Pancreas (tissue), 10 donors: Measurements from ENCODE around the gene VPS51. TPM values are rescaled to one million over a fixed set of nuclear protein-coding genes. Genes with fewer than 3 reads are reported as not detected.
A peak's percentile ranks its signal among the peaks of the same experiment; 100 is the strongest.

Experiments
- ATAC-seq, 4 donors: fragments of 200-7000 bp; cut with Tn5 transposase; one replicate each; pipeline versions ENCODE4 v1.8.0 to v1.9.1; 2020; ENCODE audit warnings: mild to moderate bottlenecking in 4 of 4, moderate library complexity in 4 of 4
- DNase-seq, 6 donors: peaks; one replicate each; pipeline ENCODE4 v3.0.0-alpha.2; 2020
- FAIRE-seq: peaks from 2 replicates; lab custom pipeline; 2012; peaks lifted over from hg19 to GRCh38; lab: Jason Lieb, UNC
- H3K27ac ChIP-seq, 4 donors: fragments of 200-600 bp; sonication (generic); 1 replicate in 3 of 4; 2 replicates in 1 of 4; pipeline versions ENCODE4 v1.5.0 to v1.8.0; 2020
- H3K27me3 ChIP-seq, 4 donors: fragments of 200-600 bp; one replicate each; pipeline ENCODE4 v1.8.0; 2021
- H3K36me3 ChIP-seq, 3 donors: fragments of 200-600 bp; sonication (generic) in 1 of 3; one replicate each; pipeline versions ENCODE4 v1.5.0 to v1.8.0; 2020 to 2021
- H3K4me1 ChIP-seq, 3 donors: fragments of 200-600 bp; one replicate each; pipeline ENCODE4 v1.8.0; 2021
- H3K4me3 ChIP-seq, 4 donors: fragments of 200-600 bp; sonication (generic) in 2 of 4; one replicate each; pipeline versions ENCODE4 v1.5.0 to v1.8.0; 2020 to 2021
- H3K9me3 ChIP-seq, 4 donors: fragments of 200-600 bp; one replicate each; pipeline ENCODE4 v1.8.0; 2021
- WGBS, 2 donors: extraction: QIAGEN DNeasy Blood & Tissue Kit; methylation state at CpG; one replicate each; pipeline ENCODE4 v1.1.7; 2013; 5-methylcytosine and 5-hydroxymethylcytosine counted together
- intact Hi-C, 3 donors: fragments of 100-400 bp; cut with DNase I; formaldehyde crosslinking; loops; one replicate each; pipeline versions ENCODE4 v1.11.1 to v1.14.2; 2022
- polyA plus RNA-seq, 2 donors: library from polyadenylated mRNA; stranded (reverse); fragments of 200-250 nt; gene quantifications; one replicate each; pipeline ENCODE4 v1.2.3, GENCODE V29; 2013
- total RNA-seq, 6 donors: library from RNA; stranded (reverse); fragmentation: NEBNext Ultra II Directional in 4 of 6; extraction: Animal tissue kit (Norgen Biotek cat#: 25700) in 4 of 6; gene quantifications; one replicate each; pipeline versions ENCODE4 v1.2.1 to v1.2.4, GENCODE V29; 2021 to 2023
- TF ChIP-seq, protein P1 (sequence below), 4 donors: fragments of 200-600 bp; sonication (generic) in 3 of 4; IDR thresholded peaks; one replicate each; pipeline versions ENCODE4 v1.5.0 to v1.8.0; 2021; ENCODE audit warnings: antibody characterized with exemption in 4 of 4
- donor health status: healthy with polysubstance abuse.
- donor health status: DM: no; HTN: no; CAD: no; lungs with moderate emphysema.
- donor health status: DM: no; HTN: no; CAD: no.
- donor health status: control.
- donor health status: control.
- donor health status: Bipolar disorder and iron deficiency.
- donor health status: DM: yes; HTN: yes; CAD: no.
- donor health status: DM: no; HTN: no; CAD: no.
- donor health status: DM: no; HTN: no; CAD: no.
- donor health status: DM: yes; HTN: yes; CAD: no.

The VPS51 gene
- total and polyA plus RNA-seq, 8 donors, result 85.4 to 179 (median 130) TPM

DNA sequence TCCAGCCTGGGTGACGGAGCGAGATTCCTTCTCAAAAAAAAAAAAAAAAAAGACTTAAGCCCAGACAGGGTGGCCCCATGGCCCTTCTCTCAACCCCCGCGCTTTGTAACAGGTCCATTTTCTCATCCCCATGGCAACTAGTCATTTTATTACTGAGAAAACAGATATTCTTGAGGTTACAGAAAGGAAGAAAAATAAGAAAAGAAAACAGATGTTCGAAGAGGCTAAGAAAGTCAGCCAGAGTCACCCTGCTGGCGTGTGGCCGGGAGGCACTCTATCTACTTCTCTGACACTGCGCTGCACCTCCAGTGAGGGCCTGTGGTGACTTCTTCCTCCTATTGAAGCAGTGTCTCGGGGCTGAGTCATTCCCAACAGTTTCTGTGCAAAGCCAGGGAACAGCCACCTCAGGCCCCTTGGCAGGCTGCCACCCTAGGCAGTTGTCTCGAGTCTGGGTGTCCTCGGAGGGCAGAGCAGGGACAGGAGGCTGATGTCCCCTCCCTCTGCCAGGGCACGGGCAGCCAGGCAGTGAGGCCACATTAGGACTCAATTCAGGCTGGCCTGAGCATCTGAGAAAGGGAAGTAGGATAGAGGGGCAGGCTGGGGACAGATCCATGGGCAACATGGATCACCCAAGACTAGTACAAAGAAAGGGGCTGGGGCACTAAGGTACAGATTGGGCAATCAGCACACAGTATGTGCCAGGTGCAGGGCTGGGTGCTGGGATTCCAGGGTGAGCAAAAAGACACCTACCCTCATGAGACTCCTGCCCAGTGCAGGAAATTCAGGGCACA lies 54.7 kb downstream of the VPS51 start:
- Histone ChIP-seq H3K27ac (peak overlapping the region; percentile 44 to 84 (median 73)), H3K4me1 (peaks cover 10 to 26% (median 13%) of the 10 kb centered on the region in 3 donors), H3K36me3 (no peaks in the 10 kb centered on the region), H3K27me3 (no peaks in the 10 kb centered on the region), H3K4me3 (no peak overlapping the region), H3K9me3 (no peaks in the 10 kb centered on the region)
- FAIRE-seq (no peak), DNase-seq (peak; percentile 87 to 97 (median 93)), ATAC-seq (peak; percentile 87 to 94 (median 90))
- 30 to 32% methylated on average over 12 of the region's 12 CpGs for WGBS, 2 donors
- TF ChIP-seq, protein P1, sequence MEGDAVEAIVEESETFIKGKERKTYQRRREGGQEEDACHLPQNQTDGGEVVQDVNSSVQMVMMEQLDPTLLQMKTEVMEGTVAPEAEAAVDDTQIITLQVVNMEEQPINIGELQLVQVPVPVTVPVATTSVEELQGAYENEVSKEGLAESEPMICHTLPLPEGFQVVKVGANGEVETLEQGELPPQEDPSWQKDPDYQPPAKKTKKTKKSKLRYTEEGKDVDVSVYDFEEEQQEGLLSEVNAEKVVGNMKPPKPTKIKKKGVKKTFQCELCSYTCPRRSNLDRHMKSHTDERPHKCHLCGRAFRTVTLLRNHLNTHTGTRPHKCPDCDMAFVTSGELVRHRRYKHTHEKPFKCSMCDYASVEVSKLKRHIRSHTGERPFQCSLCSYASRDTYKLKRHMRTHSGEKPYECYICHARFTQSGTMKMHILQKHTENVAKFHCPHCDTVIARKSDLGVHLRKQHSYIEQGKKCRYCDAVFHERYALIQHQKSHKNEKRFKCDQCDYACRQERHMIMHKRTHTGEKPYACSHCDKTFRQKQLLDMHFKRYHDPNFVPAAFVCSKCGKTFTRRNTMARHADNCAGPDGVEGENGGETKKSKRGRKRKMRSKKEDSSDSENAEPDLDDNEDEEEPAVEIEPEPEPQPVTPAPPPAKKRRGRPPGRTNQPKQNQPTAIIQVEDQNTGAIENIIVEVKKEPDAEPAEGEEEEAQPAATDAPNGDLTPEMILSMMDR (IDR thresholded peaks at IDR 0.05), result no peak
- intact Hi-C loops, result no loop called here

DNA sequence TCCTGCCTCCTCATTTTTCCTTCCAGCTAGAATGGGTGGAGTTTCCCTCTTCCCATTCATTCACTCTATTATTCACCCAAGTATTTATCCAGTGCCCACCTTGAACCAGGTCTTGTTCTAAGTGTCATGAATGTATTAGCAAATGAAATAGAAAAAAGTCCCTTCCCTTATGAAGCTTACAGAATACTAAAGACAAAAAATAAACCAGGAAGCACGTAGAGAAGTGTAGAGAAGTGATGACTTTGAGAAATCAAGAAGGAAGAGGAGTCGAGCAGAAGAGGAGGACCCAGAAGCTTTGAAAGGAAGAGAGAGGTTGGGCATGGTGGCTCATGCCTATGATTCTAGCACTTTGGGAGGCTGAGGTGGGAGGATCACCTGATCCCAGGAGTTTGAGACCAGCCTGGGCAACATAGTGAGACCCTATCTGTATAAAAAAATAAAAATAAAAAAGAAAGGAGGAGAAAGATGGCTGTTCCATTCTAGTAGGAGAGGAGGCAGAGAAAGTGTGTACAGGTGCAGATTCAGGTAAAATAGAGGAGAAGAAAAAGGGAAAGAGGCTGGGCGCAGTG lies 55.4 kb downstream of the VPS51 start:
- Histone ChIP-seq H3K4me1 (peaks cover 5 to 21% (median 13%) of the 10 kb centered on the region in 3 donors), H3K27ac (peak overlapping the region; percentile 44 to 84 (median 73)), H3K27me3 (no peaks in the 10 kb centered on the region), H3K9me3 (no peaks in the 10 kb centered on the region), H3K4me3 (no peak overlapping the region), H3K36me3 (no peaks in the 10 kb centered on the region)
- FAIRE-seq (no peak), DNase-seq (no peak), ATAC-seq (no peak)
- intact Hi-C loops, result no loop called here
- TF ChIP-seq, protein P1 (IDR thresholded peaks at IDR 0.05), result no peak
- WGBS, 2 donors, result 83 to 97% methylated on average over 3 of the region's 3 CpGs

DNA sequence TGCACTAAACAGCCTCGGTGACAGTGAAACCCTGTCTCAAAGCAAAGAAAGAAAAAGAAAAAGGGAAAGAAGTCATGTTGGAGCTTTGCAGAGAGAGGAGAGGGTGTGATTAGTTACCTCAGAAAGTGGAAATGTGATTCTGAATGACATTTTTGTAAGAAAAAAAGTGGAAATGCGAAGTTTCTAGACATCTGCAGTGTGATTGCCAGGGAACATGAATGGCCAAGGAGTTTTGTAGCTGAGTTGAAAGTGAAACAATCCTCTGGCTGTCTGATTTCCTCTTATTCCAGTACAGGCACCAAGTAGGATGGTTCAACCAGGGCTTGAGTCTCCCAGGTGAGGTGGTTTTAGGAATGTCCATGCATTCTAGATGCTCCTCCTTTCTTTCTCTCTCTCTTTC lies 56.1 kb downstream of the VPS51 start:
- Histone ChIP-seq H3K27ac (peak overlapping the region in 1 of 4 donors; percentile 84), H3K9me3 (no peaks in the 10 kb centered on the region), H3K36me3 (no peaks in the 10 kb centered on the region), H3K27me3 (no peaks in the 10 kb centered on the region), H3K4me1 (peaks cover 0 to 19% (median 13%) of the 10 kb centered on the region in 3 donors), H3K4me3 (no peak overlapping the region)
- TF ChIP-seq, protein P1 (IDR thresholded peaks at IDR 0.05), result no peak
- ATAC-seq (no peak), DNase-seq (no peak), FAIRE-seq (no peak)
- 82 to 90% methylated on average over 2 of the region's 2 CpGs for WGBS, 2 donors
- intact Hi-C loops, result no loop called here

GRCh38 chr11:65156256-65156655 lies 60.2 kb downstream of the VPS51 start:
- Histone ChIP-seq H3K4me3 (no peak overlapping the region), H3K27me3 (no peaks in the 10 kb centered on the region), H3K36me3 (no peaks in the 10 kb centered on the region), H3K27ac (no peak overlapping the region), H3K9me3 (no peaks in the 10 kb centered on the region), H3K4me1 (peaks cover 0 to 6% (median 0%) of the 10 kb centered on the region in 3 donors)
- TF ChIP-seq, protein P1 (IDR thresholded peaks at IDR 0.05), result no peak
- FAIRE-seq, result no peak
- DNase-seq, result no peak
- intact Hi-C loops, result no loop called here
- 97 to 99% methylated on average over 3 of the region's 3 CpGs for WGBS, 2 donors
- no peak for ATAC-seq

- Histone ChIP-seq H3K27me3 (no peaks in the 10 kb centered on the region), H3K36me3 (no peaks in the 10 kb centered on the region), H3K27ac (no peak overlapping the region), H3K4me1 (no peaks in the 10 kb centered on the region), H3K9me3 (no peaks in the 10 kb centered on the region), H3K4me3 (no peak overlapping the region)
- no peak for DNase-seq
- WGBS, 2 donors, result 87 to 91% methylated on average over 3 of the region's 3 CpGs
- TF ChIP-seq, protein P1 (IDR thresholded peaks at IDR 0.05), result no peak
- ATAC-seq, result no peak
- intact Hi-C loops, result no loop called here
- no peak for FAIRE-seq
These were observed 60.9 kb downstream of the VPS51 start for GRCh38 chr11:65156926-65157325.
